Ascending aorta (tissue), 2 donors: ENCODE measurements around the gene KCNK3. TPM values are rescaled to one million over a fixed set of nuclear protein-coding genes. Genes with fewer than 3 reads are reported as not detected.

ENCODE experiments used
- DNase-seq, 2 donors: peaks; one replicate each; pipeline ENCODE4 v3.0.0-alpha.2; 2019; ENCODE audit warnings: low spot score in 2 of 2
- H3K27ac ChIP-seq, 2 donors: fragments of 200-600 bp; sonication (generic); one replicate each; pipeline ENCODE4 v1.5.1; 2016 to 2017; ENCODE audit warnings: mild to moderate bottlenecking in 1 of 2
- H3K27me3 ChIP-seq: fragments of 200-600 bp; sonication (generic); one replicate; pipeline ENCODE4 v1.5.1; 2017
- H3K36me3 ChIP-seq, 2 donors: fragments of 200-600 bp; sonication (generic); one replicate each; pipeline ENCODE4 v1.5.1; 2016
- H3K4me1 ChIP-seq, 2 donors: fragments of 200-600 bp; sonication (generic); one replicate each; pipeline ENCODE4 v1.5.1; 2016 to 2017; ENCODE audit warnings: mild to moderate bottlenecking in 1 of 2
- H3K4me3 ChIP-seq, 2 donors: fragments of 200-600 bp; sonication (generic); one replicate each; pipeline ENCODE4 v1.5.1; 2016 to 2017; ENCODE audit warnings: mild to moderate bottlenecking in 1 of 2
- H3K9me3 ChIP-seq, 2 donors: fragments of 200-600 bp; sonication (generic); one replicate each; pipeline ENCODE4 v1.5.1; 2016
- intact Hi-C: fragments of 100-400 bp; cut with DNase I; formaldehyde crosslinking; loops from one replicate; pipeline ENCODE4 v1.15.1; 2023
- total RNA-seq: library from RNA; depleted of rRNA; stranded (reverse); fragments of >200 nt; gene quantifications from one replicate; pipeline ENCODE4 v1.1.0, GENCODE V29; 2016
- TF ChIP-seq, protein P1 (sequence below), 3 experiments: fragments of 200-600 bp in 2 of 3; fragments of 450-650 bp in 1 of 3; sonication (generic) in 2 of 3; IDR thresholded peaks; one replicate each; pipeline ENCODE4 v1.5.1; 2016 to 2019; ENCODE audit warnings: antibody characterized with exemption in 3 of 3, mild to moderate bottlenecking in 1 of 3, moderate library complexity in 1 of 3

KCNK3 gene
- total RNA-seq, 1 donor from 2014 or later = 7.2 TPM

DNA sequence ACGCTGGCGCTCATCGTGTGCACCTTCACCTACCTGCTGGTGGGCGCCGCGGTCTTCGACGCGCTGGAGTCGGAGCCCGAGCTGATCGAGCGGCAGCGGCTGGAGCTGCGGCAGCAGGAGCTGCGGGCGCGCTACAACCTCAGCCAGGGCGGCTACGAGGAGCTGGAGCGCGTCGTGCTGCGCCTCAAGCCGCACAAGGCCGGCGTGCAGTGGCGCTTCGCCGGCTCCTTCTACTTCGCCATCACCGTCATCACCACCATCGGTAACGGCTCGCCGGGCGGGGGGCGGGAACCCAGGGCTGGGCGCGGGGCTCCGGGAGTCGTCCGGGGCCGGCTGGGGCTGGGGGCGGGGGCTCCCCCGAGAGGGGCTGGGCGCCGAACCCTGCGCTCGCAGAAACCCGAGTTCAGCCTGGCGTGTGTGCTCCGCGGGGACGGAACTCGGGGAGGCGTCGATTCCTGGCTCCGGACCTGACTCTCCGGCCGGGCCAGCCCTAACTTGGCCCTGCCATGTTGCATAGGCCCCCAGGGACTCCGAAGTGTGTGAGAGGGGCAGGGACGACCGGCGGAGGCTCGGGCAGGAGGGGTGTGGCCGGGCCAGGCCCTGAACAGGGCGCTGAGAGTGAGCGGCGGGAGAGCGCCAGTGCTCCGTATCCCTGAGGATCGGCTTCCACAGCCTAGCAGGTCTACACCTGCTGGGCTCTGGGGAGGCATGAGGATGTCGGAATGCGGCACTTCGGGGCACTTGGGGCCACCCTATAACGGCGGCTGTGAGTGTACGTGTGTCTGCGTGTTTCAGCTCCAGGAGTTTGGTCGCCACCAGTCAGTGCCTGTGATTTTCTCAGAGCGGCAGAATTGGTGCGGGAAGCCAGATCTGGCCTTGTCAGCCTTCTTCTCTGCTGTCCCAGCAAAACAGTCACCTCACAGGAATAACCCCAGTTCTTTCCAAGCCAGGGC lies 651 bp downstream of the KCNK3 start:
- H3K9me3 ChIP-seq = no peaks in the 10 kb centered on the region
- peak overlapping the region; percentile 79 for H3K27ac ChIP-seq
- peak in 1 of 2 donors; percentile 69 for DNase-seq
- H3K4me1 ChIP-seq = peaks cover 14 to 19% of the 10 kb centered on the region in 2 donors
- no peaks in the 10 kb centered on the region for H3K27me3 ChIP-seq
- peak overlapping the region; percentile 66 to 80 for H3K4me3 ChIP-seq
- TF ChIP-seq, protein P1, sequence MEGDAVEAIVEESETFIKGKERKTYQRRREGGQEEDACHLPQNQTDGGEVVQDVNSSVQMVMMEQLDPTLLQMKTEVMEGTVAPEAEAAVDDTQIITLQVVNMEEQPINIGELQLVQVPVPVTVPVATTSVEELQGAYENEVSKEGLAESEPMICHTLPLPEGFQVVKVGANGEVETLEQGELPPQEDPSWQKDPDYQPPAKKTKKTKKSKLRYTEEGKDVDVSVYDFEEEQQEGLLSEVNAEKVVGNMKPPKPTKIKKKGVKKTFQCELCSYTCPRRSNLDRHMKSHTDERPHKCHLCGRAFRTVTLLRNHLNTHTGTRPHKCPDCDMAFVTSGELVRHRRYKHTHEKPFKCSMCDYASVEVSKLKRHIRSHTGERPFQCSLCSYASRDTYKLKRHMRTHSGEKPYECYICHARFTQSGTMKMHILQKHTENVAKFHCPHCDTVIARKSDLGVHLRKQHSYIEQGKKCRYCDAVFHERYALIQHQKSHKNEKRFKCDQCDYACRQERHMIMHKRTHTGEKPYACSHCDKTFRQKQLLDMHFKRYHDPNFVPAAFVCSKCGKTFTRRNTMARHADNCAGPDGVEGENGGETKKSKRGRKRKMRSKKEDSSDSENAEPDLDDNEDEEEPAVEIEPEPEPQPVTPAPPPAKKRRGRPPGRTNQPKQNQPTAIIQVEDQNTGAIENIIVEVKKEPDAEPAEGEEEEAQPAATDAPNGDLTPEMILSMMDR (IDR thresholded peaks at IDR 0.05) = no peak
- intact Hi-C loops = loop anchor here (1.0 to 5.0 kb wide), 4 partner anchors 11 to 76 kb away; no protein-coding TSS in a partner anchor
- H3K36me3 ChIP-seq = no peaks in the 10 kb centered on the region

DNA sequence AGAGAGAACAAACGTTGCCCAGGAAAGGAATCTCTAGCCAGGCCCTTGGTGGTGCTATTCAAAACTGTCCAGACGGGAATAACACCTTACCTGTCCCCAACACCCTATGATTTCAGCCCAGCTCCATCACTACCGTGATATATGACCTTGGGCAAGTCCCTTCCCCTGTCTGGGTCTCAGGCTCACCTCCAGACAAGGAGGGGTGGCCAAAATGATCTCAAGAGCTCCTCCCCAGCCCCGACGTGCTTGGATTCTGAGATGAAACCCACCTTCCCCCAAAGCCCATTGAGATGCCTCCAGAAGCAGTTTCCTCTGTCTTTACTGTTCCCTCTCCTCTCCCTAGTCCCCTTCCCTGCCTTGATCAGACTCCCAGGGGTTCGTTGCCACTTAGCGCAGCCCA lies 1.5 kb downstream of the KCNK3 start:
- H3K27me3 ChIP-seq = no peaks in the 10 kb centered on the region
- H3K4me3 ChIP-seq = peak overlapping the region in 1 of 2 donors; percentile 66
- TF ChIP-seq, protein P1 (IDR thresholded peaks at IDR 0.05) = no peak
- intact Hi-C loops = loop anchor here (5.0 kb wide), 1 partner anchor 77 kb away; no protein-coding TSS in a partner anchor
- H3K27ac ChIP-seq = no peak overlapping the region
- H3K36me3 ChIP-seq = no peaks in the 10 kb centered on the region
- DNase-seq = no peak
- H3K4me1 ChIP-seq = peaks cover 14 to 19% of the 10 kb centered on the region in 2 donors
- no peaks in the 10 kb centered on the region for H3K9me3 ChIP-seq

DNA sequence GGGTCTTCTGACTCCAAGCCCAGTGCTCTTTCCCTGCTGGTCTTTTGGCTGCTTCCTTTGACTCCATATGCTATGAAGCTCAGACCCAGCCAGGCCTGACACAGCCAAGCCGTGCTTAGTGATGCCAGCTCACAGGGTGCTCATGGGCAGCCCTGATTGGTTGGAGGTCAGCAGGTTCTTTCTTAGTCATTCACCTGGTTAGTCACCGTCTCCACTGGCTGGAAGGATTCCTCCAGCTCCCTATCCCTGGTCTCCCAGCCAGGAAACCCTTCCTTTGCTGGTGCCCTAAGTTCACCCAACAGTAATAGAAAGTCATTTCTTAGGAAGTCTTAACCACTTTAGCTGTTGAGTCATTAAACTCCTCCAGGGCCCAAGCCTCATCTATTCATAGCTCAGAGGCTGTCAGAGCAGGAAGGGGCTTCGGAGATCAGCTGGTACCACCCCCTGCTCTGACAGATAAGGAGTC lies 3.9 kb downstream of the KCNK3 start:
- TF ChIP-seq, protein P1 (IDR thresholded peaks at IDR 0.05) = no peak
- no peak overlapping the region for H3K4me3 ChIP-seq
- DNase-seq = no peak
- H3K9me3 ChIP-seq = no peaks in the 10 kb centered on the region
- peaks cover 13 to 14% of the 10 kb centered on the region in 2 donors for H3K4me1 ChIP-seq
- no peaks in the 10 kb centered on the region for H3K27me3 ChIP-seq
- intact Hi-C loops = no loop called here
- H3K27ac ChIP-seq = no peak overlapping the region
- H3K36me3 ChIP-seq = no peaks in the 10 kb centered on the region

DNA sequence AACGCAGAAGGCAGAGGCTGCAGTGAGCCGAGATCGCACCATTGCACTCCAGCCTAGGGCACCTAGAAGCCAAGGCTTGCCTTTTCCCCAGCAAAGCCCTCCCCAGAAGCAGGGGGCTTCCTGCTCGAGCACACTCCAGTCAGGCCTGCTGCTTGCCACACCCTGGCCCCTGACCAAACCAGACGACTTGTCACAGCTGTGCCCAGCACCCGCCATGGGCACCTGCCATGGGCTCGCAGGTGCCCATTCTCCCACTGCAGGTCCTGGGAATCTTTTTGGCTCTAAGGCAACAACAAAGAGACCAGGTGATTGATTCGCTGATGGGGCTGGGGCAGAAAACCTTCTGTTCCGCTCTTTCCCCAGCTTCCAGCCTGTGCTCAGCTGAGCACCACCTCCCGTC lies 4.9 kb downstream of the KCNK3 start:
- TF ChIP-seq, protein P1 (IDR thresholded peaks at IDR 0.05) = no peak
- no peaks in the 10 kb centered on the region for H3K27me3 ChIP-seq
- H3K36me3 ChIP-seq = no peaks in the 10 kb centered on the region
- no peak overlapping the region for H3K4me3 ChIP-seq
- H3K9me3 ChIP-seq = no peaks in the 10 kb centered on the region
- peaks cover 6% of the 10 kb centered on the region in 2 donors for H3K4me1 ChIP-seq
- no peak for DNase-seq
- intact Hi-C loops = no loop called here
- H3K27ac ChIP-seq = no peak overlapping the region

DNA sequence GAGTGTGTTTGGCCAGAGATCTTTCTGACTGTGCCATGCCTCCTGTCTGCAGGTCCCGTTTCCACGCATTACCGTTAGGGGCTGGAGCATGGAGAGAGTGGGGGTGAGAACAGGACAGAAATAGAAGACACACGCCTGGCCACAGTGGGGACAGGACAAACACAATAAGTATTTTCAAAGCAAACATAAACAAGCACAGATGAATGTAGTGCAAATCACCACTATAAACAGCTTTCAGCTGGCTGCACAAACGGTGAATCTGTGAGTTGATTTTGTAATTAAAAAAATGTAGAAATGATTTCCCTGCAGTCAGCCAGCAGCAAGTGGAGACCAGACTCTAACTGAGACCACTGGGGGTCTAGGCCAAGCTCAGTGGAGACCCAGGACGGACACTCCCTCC lies 6.8 kb downstream of the KCNK3 start:
- Histone ChIP-seq H3K36me3 (no peaks in the 10 kb centered on the region), H3K4me1 (peaks cover 0 to 1% of the 10 kb centered on the region in 2 donors), H3K9me3 (no peaks in the 10 kb centered on the region), H3K4me3 (no peak overlapping the region), H3K27ac (no peak overlapping the region), H3K27me3 (no peaks in the 10 kb centered on the region)
- DNase-seq = no peak
- intact Hi-C loops = no loop called here
- TF ChIP-seq, protein P1 (IDR thresholded peaks at IDR 0.05) = no peak
